Chondrocyte (in vitro differentiated cells): ENCODE data around the gene DNAJC4. TPM values are rescaled to one million over a fixed set of nuclear protein-coding genes. Genes with fewer than 3 reads are reported as not detected.

Experiments used
- DNase-seq: peaks from one replicate; pipeline ENCODE4 v3.0.0; 2021; ENCODE audit warnings: mixed read lengths, low spot score
- H3K27ac Mint-ChIP-seq: one replicate; pipeline ENCODE4 v1.8.0; 2021; ENCODE audit warnings: mild to moderate bottlenecking, moderate library complexity, mixed read lengths; ENCODE audit not compliant: unreplicated experiment
- H3K27me3 Mint-ChIP-seq: 2 replicates; pipeline ENCODE4 v1.8.0; 2021; ENCODE audit warnings: low read depth, mixed read lengths
- H3K36me3 Mint-ChIP-seq: 2 replicates; pipeline ENCODE4 v1.8.0; 2021; ENCODE audit warnings: low read depth, mixed read lengths
- H3K4me1 Mint-ChIP-seq: 2 replicates; pipeline ENCODE4 v1.8.0; 2021; ENCODE audit warnings: low read depth, mild to moderate bottlenecking, mixed read lengths
- H3K4me3 Mint-ChIP-seq: one replicate; pipeline ENCODE4 v1.8.0; 2021; ENCODE audit warnings: mild to moderate bottlenecking, moderate library complexity, mixed read lengths; ENCODE audit not compliant: unreplicated experiment
- H3K9me3 Mint-ChIP-seq: 2 replicates; pipeline ENCODE4 v1.8.0; 2021; ENCODE audit warnings: low read depth, mixed read lengths
- CTCF ChIP-seq: fragments of 200-600 bp; sonication (generic); IDR thresholded peaks from 2 replicates; pipeline ENCODE4 v1.5.0; 2021; ENCODE audit warnings: antibody characterized with exemption, mild to moderate bottlenecking, moderate library complexity
- total RNA-seq: library from RNA; stranded (reverse); gene quantifications from 3 replicates; pipeline ENCODE4 v1.2.1, GENCODE V29; 2021

The DNAJC4 gene
- total RNA-seq, 1 donor from 2014 or later = 31.6 TPM

DNA sequence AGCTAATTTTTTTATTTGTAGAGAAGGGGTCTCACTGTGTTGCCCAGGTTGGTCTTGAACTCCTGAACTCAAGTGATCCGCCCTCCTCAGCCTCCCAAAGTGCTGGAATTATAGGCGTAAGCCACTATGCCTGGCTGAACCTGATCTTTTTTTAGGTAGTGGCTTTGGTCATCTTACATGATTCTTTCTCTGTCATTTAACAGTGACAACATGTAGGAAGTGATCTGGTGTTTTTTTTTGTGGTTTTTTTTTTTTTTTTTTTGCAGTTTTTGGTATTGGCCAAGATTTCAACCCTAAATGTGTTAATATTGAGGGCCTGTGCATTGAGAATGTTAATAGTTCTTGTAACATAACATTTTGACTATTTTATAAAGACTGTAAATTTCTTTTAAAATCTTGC is 31.8 kb upstream of the DNAJC4 start:
- no peak overlapping the region for H3K4me3 Mint-ChIP-seq
- no peaks in the 10 kb centered on the region for H3K9me3 Mint-ChIP-seq
- peaks cover 3% of the 10 kb centered on the region for H3K4me1 Mint-ChIP-seq
- no peak for DNase-seq
- no peak for TF ChIP-seq CTCF
- H3K36me3 Mint-ChIP-seq = peaks cover 53% of the 10 kb centered on the region
- no peak overlapping the region for H3K27ac Mint-ChIP-seq
- no peaks in the 10 kb centered on the region for H3K27me3 Mint-ChIP-seq

DNA sequence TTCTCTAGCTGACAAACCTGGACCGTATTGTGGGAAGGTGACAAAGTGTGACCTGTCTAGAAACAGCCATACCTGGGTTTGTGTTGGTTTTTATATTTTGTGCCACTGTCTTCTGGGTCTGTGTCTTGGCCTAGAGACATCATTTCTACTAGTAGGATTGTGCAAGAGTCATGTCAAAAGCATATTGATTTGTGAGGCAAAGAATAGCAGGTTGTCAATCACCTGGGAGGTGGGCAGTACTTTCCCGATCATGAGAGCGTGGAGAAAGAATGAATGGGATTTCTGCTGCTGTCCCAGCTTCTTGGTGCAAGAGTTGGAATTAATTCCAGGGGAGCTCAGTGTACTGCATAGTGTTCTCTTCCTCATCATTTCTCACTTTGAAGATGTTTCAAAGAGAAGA is 28.8 kb upstream of the DNAJC4 start:
- Mint-ChIP-seq H3K4me3 (no peak overlapping the region), H3K36me3 (peaks cover 45% of the 10 kb centered on the region), H3K4me1 (peaks cover 12% of the 10 kb centered on the region), H3K27ac (no peak overlapping the region), H3K9me3 (no peaks in the 10 kb centered on the region), H3K27me3 (no peaks in the 10 kb centered on the region)
- no peak for DNase-seq
- no peak for TF ChIP-seq CTCF

DNA sequence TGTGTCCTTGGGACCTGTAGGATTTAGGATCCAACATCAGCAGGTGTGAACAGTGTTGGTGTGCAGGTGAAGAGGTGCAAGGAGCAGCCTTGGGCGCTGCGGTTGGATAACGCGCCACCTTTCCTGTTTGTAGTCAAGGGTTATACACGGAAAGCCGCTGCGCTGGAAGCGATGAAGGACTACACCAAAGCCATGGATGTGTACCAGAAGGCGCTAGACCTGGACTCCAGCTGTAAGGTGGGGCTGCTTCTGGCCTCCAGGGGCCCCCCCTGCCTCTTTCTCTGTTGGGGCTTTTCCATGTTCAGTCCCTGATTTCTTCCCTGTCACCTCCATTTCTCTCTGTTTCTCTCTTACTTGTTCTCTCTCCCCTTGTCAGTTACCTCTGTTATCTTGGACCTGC is 27.4 kb upstream of the DNAJC4 start:
- DNase-seq = no peak
- H3K27me3 Mint-ChIP-seq = no peaks in the 10 kb centered on the region
- H3K4me3 Mint-ChIP-seq = no peak overlapping the region
- H3K4me1 Mint-ChIP-seq = peaks cover 23% of the 10 kb centered on the region
- peaks cover 37% of the 10 kb centered on the region for H3K36me3 Mint-ChIP-seq
- no peak overlapping the region for H3K27ac Mint-ChIP-seq
- H3K9me3 Mint-ChIP-seq = no peaks in the 10 kb centered on the region
- TF ChIP-seq CTCF = no peak

DNA sequence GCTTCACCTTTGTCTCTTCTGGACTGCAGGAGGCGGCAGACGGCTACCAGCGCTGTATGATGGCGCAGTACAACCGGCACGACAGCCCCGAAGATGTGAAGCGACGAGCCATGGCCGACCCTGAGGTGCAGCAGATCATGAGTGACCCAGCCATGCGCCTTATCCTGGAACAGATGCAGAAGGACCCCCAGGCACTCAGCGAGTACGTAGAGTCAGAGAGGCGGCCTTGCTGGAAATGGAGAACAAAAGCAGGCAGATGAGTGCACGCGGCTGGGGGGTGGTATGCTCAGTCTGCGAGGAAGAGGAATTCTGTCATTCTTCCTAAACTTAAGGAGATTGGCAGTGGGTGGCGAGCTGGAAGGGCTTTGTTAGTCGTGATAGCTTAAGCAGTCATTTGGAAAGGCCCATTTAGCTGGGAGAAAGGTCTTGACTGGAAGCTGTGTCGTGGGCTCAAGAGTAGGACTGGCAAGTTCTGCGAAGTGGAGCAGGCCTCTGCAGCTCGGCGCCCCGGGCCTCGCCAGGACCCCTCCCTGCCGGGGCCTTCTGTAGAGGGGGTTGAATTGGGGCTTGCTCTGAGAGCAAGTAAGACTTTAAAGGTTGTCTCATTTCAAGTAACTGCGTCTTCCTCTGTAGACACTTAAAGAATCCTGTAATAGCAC is 26.8 kb upstream of the DNAJC4 start:
- Mint-ChIP-seq H3K36me3 (peaks cover 36% of the 10 kb centered on the region), H3K4me3 (no peak overlapping the region), H3K9me3 (no peaks in the 10 kb centered on the region), H3K27me3 (no peaks in the 10 kb centered on the region), H3K4me1 (peaks cover 23% of the 10 kb centered on the region), H3K27ac (no peak overlapping the region)
- TF ChIP-seq CTCF = no peak
- no peak for DNase-seq

- Mint-ChIP-seq H3K27ac (peak overlapping the region; percentile 55), H3K4me3 (no peak overlapping the region), H3K4me1 (peaks cover 23% of the 10 kb centered on the region), H3K9me3 (no peaks in the 10 kb centered on the region), H3K27me3 (no peaks in the 10 kb centered on the region), H3K36me3 (peaks cover 35% of the 10 kb centered on the region)
- DNase-seq = no peak
- no peak for TF ChIP-seq CTCF
These were observed 26.3 kb upstream of the DNAJC4 start for GRCh38 chr11:64204080-64204440.
